ENCODE data around the gene INPP5D. TPM values are rescaled to one million over a fixed set of nuclear protein-coding genes. Genes with fewer than 3 reads are reported as not detected.

The INPP5D gene
- total RNA-seq, 1 donor from 2014 or later, result 2.2 TPM

- Mint-ChIP-seq H3K36me3 (ENCODE audit: unreplicated experiment) (no peaks in the 10 kb centered on the region), H3K4me1 (ENCODE audit: low read depth, unreplicated experiment) (no peaks in the 10 kb centered on the region), H3K9me3 (ENCODE audit: unreplicated experiment) (no peaks in the 10 kb centered on the region), H3K27me3 (ENCODE audit: unreplicated experiment) (no peaks in the 10 kb centered on the region), H3K4me3 (ENCODE audit: unreplicated experiment) (no peak overlapping the region), H3K27ac (ENCODE audit: unreplicated experiment) (no peak overlapping the region)
- DNase-seq, result no peak
- TF ChIP-seq CTCF (IDR thresholded peaks at IDR 0.05; ENCODE audit: partially characterized antibody, unreplicated experiment), result no peak
These were observed 39.7 kb upstream of the INPP5D start for GRCh38 chr2:233020454-233020853.

GRCh38 chr2:233021771-233022170 is 38.4 kb upstream of the INPP5D start:
- Mint-ChIP-seq H3K36me3 (ENCODE audit: unreplicated experiment) (no peaks in the 10 kb centered on the region), H3K9me3 (ENCODE audit: unreplicated experiment) (no peaks in the 10 kb centered on the region), H3K27me3 (ENCODE audit: unreplicated experiment) (no peaks in the 10 kb centered on the region), H3K4me3 (ENCODE audit: unreplicated experiment) (no peak overlapping the region), H3K4me1 (ENCODE audit: low read depth, unreplicated experiment) (no peaks in the 10 kb centered on the region), H3K27ac (ENCODE audit: unreplicated experiment) (no peak overlapping the region)
- no peak for DNase-seq
- no peak for TF ChIP-seq CTCF (IDR thresholded peaks at IDR 0.05; ENCODE audit: partially characterized antibody, unreplicated experiment)

- Mint-ChIP-seq H3K36me3 (ENCODE audit: unreplicated experiment) (no peaks in the 10 kb centered on the region), H3K4me1 (ENCODE audit: low read depth, unreplicated experiment) (no peaks in the 10 kb centered on the region), H3K27ac (ENCODE audit: unreplicated experiment) (no peak overlapping the region), H3K27me3 (ENCODE audit: unreplicated experiment) (peaks cover 3% of the 10 kb centered on the region), H3K4me3 (ENCODE audit: unreplicated experiment) (no peak overlapping the region), H3K9me3 (ENCODE audit: unreplicated experiment) (no peaks in the 10 kb centered on the region)
- no peak for DNase-seq
- no peak for TF ChIP-seq CTCF (IDR thresholded peaks at IDR 0.05; ENCODE audit: partially characterized antibody, unreplicated experiment)
These were observed 37.6 kb upstream of the INPP5D start for GRCh38 chr2:233022561-233022960.

- H3K36me3 Mint-ChIP-seq (ENCODE audit: unreplicated experiment), result no peaks in the 10 kb centered on the region
- H3K27me3 Mint-ChIP-seq (ENCODE audit: unreplicated experiment), result peaks cover 3% of the 10 kb centered on the region
- H3K27ac Mint-ChIP-seq (ENCODE audit: unreplicated experiment), result no peak overlapping the region
- no peak for DNase-seq
- no peak for TF ChIP-seq CTCF (IDR thresholded peaks at IDR 0.05; ENCODE audit: partially characterized antibody, unreplicated experiment)
- H3K9me3 Mint-ChIP-seq (ENCODE audit: unreplicated experiment), result no peaks in the 10 kb centered on the region
- H3K4me3 Mint-ChIP-seq (ENCODE audit: unreplicated experiment), result no peak overlapping the region
- H3K4me1 Mint-ChIP-seq (ENCODE audit: low read depth, unreplicated experiment), result no peaks in the 10 kb centered on the region
These were observed 37.0 kb upstream of the INPP5D start for GRCh38 chr2:233023007-233023760.

- H3K27me3 Mint-ChIP-seq (ENCODE audit: unreplicated experiment), result peaks cover 3% of the 10 kb centered on the region
- no peak for TF ChIP-seq CTCF (IDR thresholded peaks at IDR 0.05; ENCODE audit: partially characterized antibody, unreplicated experiment)
- no peaks in the 10 kb centered on the region for H3K4me1 Mint-ChIP-seq (ENCODE audit: low read depth, unreplicated experiment)
- no peaks in the 10 kb centered on the region for H3K9me3 Mint-ChIP-seq (ENCODE audit: unreplicated experiment)
- no peak overlapping the region for H3K27ac Mint-ChIP-seq (ENCODE audit: unreplicated experiment)
- no peak for DNase-seq
- H3K4me3 Mint-ChIP-seq (ENCODE audit: unreplicated experiment), result no peak overlapping the region
- H3K36me3 Mint-ChIP-seq (ENCODE audit: unreplicated experiment), result no peaks in the 10 kb centered on the region
These were observed 36.3 kb upstream of the INPP5D start for GRCh38 chr2:233023761-233024410.
